Kidney (tissue), 14 donors: ENCODE results near the gene EGF. TPM values are rescaled to one million over a fixed set of nuclear protein-coding genes. Genes with fewer than 3 reads are reported as not detected.
"Not testable (repeated sequence)": the region's sequence is repeated elsewhere in the genome, so short reads cannot be mapped to it uniquely, and the experiment has no call there.

Experiments used
- DNase-seq, 5 donors: peaks; one replicate each; pipeline ENCODE4 v3.0.0-alpha.2; 2013 to 2020
- FAIRE-seq: peaks from 2 replicates; lab custom pipeline; 2012; peaks lifted over from hg19 to GRCh38; lab: Jason Lieb, UNC
- H3K27ac ChIP-seq, 2 donors: one replicate each; pipeline ENCODE4 v1.7.0; 2013; ENCODE audit warnings: low read depth in 2 of 2, low read length in 2 of 2, inconsistent platforms in 1 of 2
- H3K27me3 ChIP-seq: one replicate; pipeline ENCODE4 v1.7.1; 2013; ENCODE audit warnings: low read length, inconsistent platforms; ENCODE audit not compliant: control insufficient read depth, insufficient read depth
- H3K36me3 ChIP-seq, 3 donors: one replicate each; pipeline versions ENCODE4 v1.7.0 to v1.7.1; 2013; ENCODE audit warnings: low read length in 3 of 3, control low read depth in 1 of 3, inconsistent platforms in 1 of 3; ENCODE audit not compliant: insufficient read depth in 3 of 3, control insufficient read depth in 2 of 3
- H3K4me1 ChIP-seq, 3 donors: one replicate each; pipeline versions ENCODE4 v1.7.0 to v1.7.1; 2013; ENCODE audit warnings: low read length in 3 of 3, inconsistent platforms in 1 of 3, low read depth in 1 of 3; ENCODE audit not compliant: control insufficient read depth in 2 of 3, insufficient read depth in 2 of 3
- H3K4me3 ChIP-seq, 3 donors: one replicate each; pipeline versions ENCODE4 v1.7.0 to v1.8.1; 2013; ENCODE audit warnings: low read length in 3 of 3, control low read depth in 1 of 3, inconsistent platforms in 1 of 3
- H3K9ac ChIP-seq, 3 donors: one replicate each; pipeline versions ENCODE4 v1.7.0 to v1.7.1; 2013; ENCODE audit warnings: low read length in 3 of 3, control low read depth in 1 of 3, inconsistent platforms in 1 of 3
- H3K9me3 ChIP-seq, 3 donors: one replicate each; pipeline versions ENCODE4 v1.7.0 to v1.7.1; 2013; ENCODE audit warnings: low read length in 3 of 3, control low read depth in 1 of 3, inconsistent platforms in 1 of 3; ENCODE audit not compliant: control insufficient read depth in 2 of 3, insufficient read depth in 1 of 3
- CTCF ChIP-seq: IDR thresholded peaks from 3 replicates; pipeline ENCODE4 v1.5.1; 2012; ENCODE audit warnings: mild to moderate bottlenecking, moderate library complexity, borderline replicate concordance; ENCODE audit not compliant: insufficient read depth; ENCODE audit errors: extremely low read depth
- intact Hi-C: fragments of 100-400 bp; cut with DNase I; formaldehyde crosslinking; loops from one replicate; pipeline ENCODE4 v1.11.1; 2022
- polyA plus RNA-seq: library from polyadenylated mRNA; stranded (reverse); fragments of 350-450 nt; fragmentation: Illumina TruSeq; extraction: RNeasy Lipid Tissue Mini Kit (QIAGEN cat#74804); gene quantifications from one replicate; pipeline ENCODE4 v1.2.3, GENCODE V29; 2014; ENCODE audit warnings: low read depth, low replicate concordance; ENCODE audit not compliant: insufficient read depth
- total RNA-seq: library from RNA; stranded (reverse); fragmentation: NEBNext Ultra II Directional; extraction: Animal tissue kit (Norgen Biotek cat#: 25700); gene quantifications from one replicate; pipeline ENCODE4 v1.2.1, GENCODE V29; 2021
- donor health status: control.
- donor health status: control.
- donor health status: control.
- donor health status: control.
- donor health status: control.
- donor health status: DM: yes; HTN: yes; CAD: no.
- donor health status: Normal renal cell carcinoma (clear cell type).

EGF gene
- total and polyA plus RNA-seq, 2 donors from 2014 or later, result 3.3 to 72.8 TPM

GRCh38 chr4:109947457-109947856 is 34.8 kb downstream of the EGF start:
- FAIRE-seq (no peak), DNase-seq (no peak)
- TF ChIP-seq CTCF, result no peak
- Histone ChIP-seq H3K9me3 (no peaks in the 10 kb centered on the region), H3K4me1 (no peaks in the 10 kb centered on the region), H3K9ac (no peak overlapping the region), H3K27ac (no peak overlapping the region), H3K4me3 (no peak overlapping the region), H3K36me3 (peaks cover 0 to 7% (median 0%) of the 10 kb centered on the region in 3 donors), H3K27me3 (no peaks in the 10 kb centered on the region)
- intact Hi-C loops, result no loop called here

DNA sequence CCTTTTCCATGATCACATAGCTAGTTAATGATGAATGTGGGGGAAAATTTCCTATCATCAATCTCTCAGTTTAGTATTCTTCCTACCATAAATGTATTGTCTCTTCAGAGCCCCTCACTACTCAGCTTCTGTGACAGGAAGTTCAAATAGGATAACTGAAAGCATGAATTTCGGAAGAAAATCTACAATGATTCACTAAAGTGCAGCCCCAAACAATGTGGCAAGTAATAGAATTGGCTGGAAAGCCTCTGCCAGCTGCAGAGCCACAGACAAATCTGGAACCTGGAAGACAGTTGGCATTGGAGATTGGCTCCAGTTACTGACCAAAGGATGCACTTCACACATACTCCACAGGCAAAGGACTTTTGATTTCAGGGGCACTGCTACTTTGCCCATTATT is 35.2 kb downstream of the EGF start:
- H3K9me3 ChIP-seq, result no peaks in the 10 kb centered on the region
- TF ChIP-seq CTCF, result no peak
- H3K27ac ChIP-seq, result no peak overlapping the region
- no peaks in the 10 kb centered on the region for H3K27me3 ChIP-seq
- intact Hi-C loops, result no loop called here
- H3K4me1 ChIP-seq, result no peaks in the 10 kb centered on the region
- DNase-seq (no peak), FAIRE-seq (no peak)
- no peak overlapping the region for H3K4me3 ChIP-seq
- no peak overlapping the region for H3K9ac ChIP-seq
- H3K36me3 ChIP-seq, result peaks cover 0 to 7% (median 0%) of the 10 kb centered on the region in 3 donors

DNA sequence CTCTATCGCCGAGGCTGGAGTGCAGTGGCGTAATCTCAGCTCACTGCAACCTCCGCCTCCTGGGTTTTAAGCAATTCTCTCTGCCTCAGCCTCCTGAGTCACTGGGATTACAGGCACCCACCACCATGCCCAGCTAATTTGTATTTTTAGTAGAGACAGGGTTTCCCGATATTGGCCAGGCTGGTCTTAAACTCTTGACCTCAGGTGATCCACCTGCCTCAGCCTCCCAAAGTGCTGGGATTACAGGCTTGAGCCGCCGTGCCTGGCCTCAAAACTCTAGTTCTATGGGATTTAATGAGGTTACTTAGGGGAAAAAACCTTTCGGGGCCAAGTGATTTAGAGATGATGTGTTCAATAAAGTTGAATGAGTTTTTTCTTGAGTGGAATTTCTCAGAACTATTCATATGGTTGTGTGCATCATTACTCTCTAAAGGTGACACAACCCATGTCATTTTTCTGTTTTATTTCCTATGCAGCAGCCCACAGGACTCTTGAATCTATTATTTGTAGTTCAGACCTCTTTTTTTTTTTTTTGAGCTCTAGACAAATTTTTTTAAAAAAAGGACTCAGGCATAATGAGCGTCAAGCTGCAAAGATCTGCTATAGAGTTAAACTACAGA is 36.5 kb downstream of the EGF start:
- intact Hi-C loops, H3K27me3 ChIP-seq, H3K36me3 ChIP-seq, H3K27ac ChIP-seq, DNase-seq, H3K4me3 ChIP-seq, H3K9me3 ChIP-seq, H3K9ac ChIP-seq, FAIRE-seq, H3K4me1 ChIP-seq: not testable (repeated sequence)

DNA sequence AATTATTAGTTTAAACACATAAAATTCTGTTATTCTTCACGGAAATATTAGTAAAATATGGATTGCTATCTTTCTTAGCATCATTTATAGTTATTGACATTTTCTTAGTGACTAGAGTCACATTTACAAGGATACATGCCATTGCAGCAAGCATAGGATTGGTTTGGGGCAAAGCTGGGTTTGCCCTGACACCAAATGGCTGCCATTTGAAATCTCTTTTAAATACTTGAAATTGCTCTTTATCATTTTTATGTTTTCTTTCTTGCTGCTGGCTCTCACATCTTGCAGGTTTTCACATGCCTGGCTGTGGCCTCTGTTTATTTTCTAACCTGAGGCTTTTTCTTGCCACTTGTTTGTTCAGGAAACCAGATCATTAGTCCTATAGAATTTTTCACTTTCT is 39.9 kb downstream of the EGF start:
- peaks cover 0 to 4% (median 0%) of the 10 kb centered on the region in 3 donors for H3K36me3 ChIP-seq
- no peaks in the 10 kb centered on the region for H3K27me3 ChIP-seq
- H3K9me3 ChIP-seq, result no peaks in the 10 kb centered on the region
- intact Hi-C loops, result no loop called here
- DNase-seq (no peak), FAIRE-seq (no peak)
- H3K4me1 ChIP-seq, result no peaks in the 10 kb centered on the region
- no peak overlapping the region for H3K27ac ChIP-seq
- TF ChIP-seq CTCF, result no peak
- H3K9ac ChIP-seq, result no peak overlapping the region
- H3K4me3 ChIP-seq, result no peak overlapping the region
